Activated CD4-positive, alpha-beta T cell treated with anti-CD3 and anti-CD28 coated beads for 24 hours (primary cell): ENCODE results near the gene ADGRE3.
"Not testable (repeated sequence)": the region's sequence is repeated elsewhere in the genome, so short reads cannot be mapped to it uniquely, and the experiment has no call there.

Experiments
- DNase-seq, 2 donors: peaks; one replicate each; pipeline ENCODE4 v3.0.0-alpha.2; 2020; ENCODE audit warnings: low read depth in 2 of 2

ADGRE3 gene

DNA sequence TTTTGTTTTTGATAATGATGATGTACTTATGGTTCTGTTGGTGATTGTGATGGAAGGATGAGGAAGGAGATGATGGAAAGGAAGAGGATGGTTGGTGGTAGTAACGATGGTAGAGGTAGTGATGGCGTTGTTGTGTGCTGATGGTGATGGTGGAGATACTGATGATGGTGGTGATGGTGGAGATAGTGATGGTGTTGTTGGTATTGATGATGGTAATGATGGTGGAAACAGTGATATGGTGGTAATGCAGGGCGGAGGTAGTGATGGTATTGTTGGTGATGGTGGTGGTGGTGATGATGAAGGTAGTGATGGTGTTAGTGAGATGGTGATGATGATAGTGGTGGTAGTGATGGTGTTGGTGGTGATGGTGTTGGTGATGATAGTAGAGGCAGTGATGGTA is 79.1 kb downstream of the ADGRE3 start:
- no peak for DNase-seq

DNA sequence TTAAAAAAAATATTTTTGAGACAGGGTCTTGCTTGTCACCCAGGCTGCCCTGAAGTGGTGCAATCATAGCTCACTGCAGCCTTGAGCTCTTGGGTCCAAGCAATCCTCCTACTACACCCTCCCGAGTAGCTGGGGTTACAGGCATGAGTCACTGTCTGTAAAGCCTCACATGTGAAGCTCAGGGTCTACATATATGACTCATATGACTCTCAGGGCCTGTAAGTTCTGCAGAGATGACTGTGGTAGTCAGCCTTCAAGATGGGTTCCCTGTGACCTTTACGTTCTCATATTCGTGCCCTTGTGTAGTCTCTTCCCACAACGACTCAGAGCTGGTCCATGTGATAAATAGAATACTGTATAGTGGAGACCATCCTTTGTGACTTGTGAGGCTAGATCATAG is 85.2 kb downstream of the ADGRE3 start:
- DNase-seq, result not testable (repeated sequence)

GRCh38 chr19:14585187-14585586 is 89.5 kb downstream of the ADGRE3 start:
- DNase-seq, result peak in 1 of 2 donors; percentile 22

GRCh38 chr19:14584372-14584771 is 90.3 kb downstream of the ADGRE3 start:
- not testable (repeated sequence) for DNase-seq

DNA sequence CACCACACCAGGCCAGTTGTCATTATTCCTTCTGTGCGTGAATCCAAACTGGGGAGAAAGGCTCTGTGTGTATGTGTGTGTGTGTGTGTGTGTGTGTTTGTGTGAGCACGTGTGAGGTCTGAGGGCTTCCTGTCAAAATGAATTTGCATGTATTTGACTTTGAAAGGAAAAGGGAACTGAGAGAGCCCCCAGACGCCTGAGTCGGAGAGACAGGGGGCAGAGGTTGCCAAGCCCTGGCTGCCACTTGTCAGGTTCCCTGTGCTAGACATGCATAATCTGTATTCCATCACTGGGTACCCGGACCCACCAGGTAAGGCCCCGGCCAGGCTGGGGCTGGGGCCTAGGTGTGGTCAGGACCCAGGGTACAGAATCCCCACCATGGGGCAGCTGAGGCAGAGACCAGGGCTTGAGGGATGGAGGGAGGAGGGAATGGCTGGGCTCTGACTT is 91.7 kb downstream of the ADGRE3 start, which contains the start of gene CLEC17A:
Gene CLEC17A, plus strand, starts transcription at position 191 of the 447 bp plus-strand sequence. Its CDS starts 77 bp downstream, at position 268.
- no peak for DNase-seq

GRCh38 chr19:14580623-14581237 is 93.9 kb downstream of the ADGRE3 start:
- peak; percentile 43 to 50 for DNase-seq

- no peak for DNase-seq
Measured at GRCh38 chr19:14577885-14578427, 96.7 kb downstream of the ADGRE3 start.

DNA sequence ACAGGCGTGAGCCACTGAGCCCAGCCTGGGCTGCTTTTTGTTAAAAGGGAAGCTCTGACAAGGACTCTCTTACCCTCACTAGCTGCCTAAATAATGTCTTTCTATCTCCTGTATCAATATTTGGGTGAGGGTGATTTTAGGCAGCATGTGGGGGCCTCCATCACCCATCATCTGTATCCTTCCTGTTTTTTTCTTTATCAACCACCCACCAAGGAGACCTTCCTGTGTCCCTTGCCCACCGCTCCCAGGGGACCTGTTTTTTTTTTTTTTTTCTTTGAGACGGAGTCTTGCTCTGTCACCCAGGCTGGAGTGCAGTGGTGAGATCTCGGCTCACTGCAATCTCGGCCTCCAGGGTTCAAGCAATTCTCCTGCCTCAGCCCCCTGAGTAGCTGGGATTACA is 97.4 kb downstream of the ADGRE3 start:
- no peak for DNase-seq

- no peak for DNase-seq
Measured at GRCh38 chr19:14576363-14576762, 98.3 kb downstream of the ADGRE3 start.

DNA sequence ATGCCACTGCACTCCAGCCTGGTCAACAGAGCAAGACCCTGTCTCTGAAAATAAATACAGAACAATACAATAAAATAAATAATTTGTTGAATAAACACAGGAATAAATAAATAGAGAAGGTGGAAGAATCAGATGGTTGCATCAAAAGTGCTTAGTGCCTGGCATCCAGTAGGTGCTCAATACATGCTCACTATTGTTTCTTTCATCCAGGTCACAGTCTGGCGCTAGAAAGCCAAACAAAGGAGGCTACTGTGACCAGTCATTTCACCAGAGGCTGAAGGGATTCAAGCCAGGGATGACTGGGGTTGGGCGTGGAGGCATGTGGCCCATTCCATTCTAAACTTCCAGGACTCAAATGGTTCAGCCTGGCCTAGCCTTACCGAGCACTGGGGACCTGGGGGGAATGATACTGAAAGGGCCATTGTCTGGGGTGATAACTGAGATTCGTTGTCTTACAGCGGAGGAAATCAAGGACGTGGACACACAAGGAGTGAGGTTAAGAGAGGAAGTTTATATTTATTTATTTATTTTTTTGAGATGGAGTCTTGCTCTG is 99.1 kb downstream of the ADGRE3 start:
- no peak for DNase-seq

DNA sequence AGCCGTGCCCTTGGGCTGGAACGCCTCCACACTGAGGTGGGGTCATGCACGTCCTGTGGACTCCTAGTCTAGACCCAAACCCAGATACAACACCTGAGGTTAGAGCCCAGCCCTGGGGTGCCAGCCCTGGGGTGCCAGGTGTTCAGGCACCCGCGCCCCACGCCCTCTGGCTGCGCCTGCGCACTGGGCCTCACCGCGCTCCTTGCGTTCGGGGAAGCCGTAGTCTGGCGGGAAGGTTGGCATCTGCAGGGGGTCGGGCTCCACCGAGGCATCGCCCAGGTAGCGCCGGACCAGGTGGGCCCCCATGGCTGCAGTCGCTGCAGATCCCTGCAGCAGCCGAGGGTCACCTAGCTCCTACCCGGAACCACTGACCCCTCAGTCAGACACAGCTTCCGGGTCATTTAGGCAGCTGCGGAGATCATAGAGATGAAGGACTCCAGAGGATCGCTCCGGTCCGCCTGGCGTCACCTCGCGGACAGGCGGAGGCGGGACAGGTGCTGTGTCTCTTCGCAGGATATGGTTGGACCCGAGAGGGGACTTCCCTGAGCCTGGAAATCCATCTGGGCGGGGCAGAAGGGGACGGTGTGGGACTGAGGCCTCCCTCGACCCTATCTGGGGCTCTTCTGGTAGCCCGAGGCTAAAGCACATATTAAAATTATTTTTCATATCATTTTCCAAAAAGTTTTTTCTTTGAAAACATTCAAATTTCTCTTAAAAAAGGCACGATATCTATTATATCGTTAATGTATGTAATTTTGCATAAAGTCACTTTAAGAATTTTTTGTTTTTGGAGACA is 102.8 kb downstream of the ADGRE3 start, which contains the start of gene NDUFB7:
Gene NDUFB7, minus strand, starts transcription at position 372 of the 796 bp plus-strand sequence. Its CDS starts 66 bp downstream, at position 306.
- DNase-seq, result peak; percentile 81 to 83

GRCh38 chr19:14570864-14571527 is 103.6 kb downstream of the ADGRE3 start:
- DNase-seq, result no peak
